CD14-positive monocyte (primary cell): ENCODE results near the gene CTXN2. TPM values are rescaled to one million over a fixed set of nuclear protein-coding genes. Genes with fewer than 3 reads are reported as not detected.

ENCODE experiments used
- DNase-seq, 3 donors: peaks; one replicate each; pipeline ENCODE4 v3.0.0-alpha.2; 2011 to 2022
- H2AFZ ChIP-seq: 2 replicates; pipeline ENCODE4 v1.6.0; 2012; ENCODE audit warnings: mild to moderate bottlenecking, low read depth, low read length, inconsistent platforms; ENCODE audit not compliant: insufficient read depth, poor library complexity, severe bottlenecking
- H3K27ac ChIP-seq, 2 donors: 1 replicate in 1 of 2; 2 replicates in 1 of 2; pipeline ENCODE4 v1.5.1; 2012 to 2013; ENCODE audit warnings: low read length in 2 of 2, control low read depth in 1 of 2, inconsistent platforms in 1 of 2, low read depth in 1 of 2, mild to moderate bottlenecking in 1 of 2
- H3K27me3 ChIP-seq, 2 donors: one replicate each; pipeline versions ENCODE4 v1.6.0 to v1.6.1; 2011 to 2013; ENCODE audit warnings: low read length in 2 of 2; ENCODE audit not compliant: control insufficient read depth in 2 of 2, insufficient read depth in 2 of 2
- H3K36me3 ChIP-seq, 2 donors: replicated peaks in 1 of 2; 1 replicate in 1 of 2; 2 replicates in 1 of 2; pipeline versions ENCODE4 v1.5.1 to v1.6.1; 2012 to 2013; ENCODE audit warnings: low read length in 2 of 2, control low read depth in 1 of 2, inconsistent platforms in 1 of 2, mild to moderate bottlenecking in 1 of 2; ENCODE audit not compliant: insufficient read depth in 2 of 2, control insufficient read depth in 1 of 2
- H3K4me1 ChIP-seq, 2 donors: 1 replicate in 1 of 2; 2 replicates in 1 of 2; pipeline versions ENCODE4 v1.5.1 to v1.6.1; 2012 to 2013; ENCODE audit warnings: low read length in 2 of 2, control low read depth in 1 of 2, inconsistent platforms in 1 of 2, mild to moderate bottlenecking in 1 of 2, moderate library complexity in 1 of 2; ENCODE audit not compliant: insufficient read depth in 2 of 2, control insufficient read depth in 1 of 2
- H3K4me2 ChIP-seq: replicated peaks from 2 replicates; pipeline ENCODE3; 2012; ENCODE audit warnings: low read length, moderate library complexity, mild to moderate bottlenecking; ENCODE audit not compliant: poor library complexity, severe bottlenecking; ENCODE audit errors: extremely low read depth
- H3K4me3 ChIP-seq, 3 experiments: fragments of 200-600 bp in 1 of 3; sonication (generic) in 1 of 3; replicated peaks in 1 of 3; 1 replicate in 2 of 3; 2 replicates in 1 of 3; pipeline ENCODE4 v1.5.1; 2011 to 2013; ENCODE audit warnings: low read length in 3 of 3, mild to moderate bottlenecking in 3 of 3, control low read depth in 2 of 3, low read depth in 2 of 3, inconsistent platforms in 1 of 3, moderate library complexity in 1 of 3
- H3K79me2 ChIP-seq: 2 replicates; pipeline ENCODE4 v1.6.0; 2012; ENCODE audit warnings: mild to moderate bottlenecking, control low read depth, inconsistent platforms, low read length, moderate library complexity; ENCODE audit not compliant: insufficient read depth
- H3K9ac ChIP-seq: 2 replicates; pipeline ENCODE4 v1.6.0; 2017; ENCODE audit warnings: low read length, mild to moderate bottlenecking; ENCODE audit not compliant: insufficient read depth, poor library complexity, severe bottlenecking
- H3K9me3 ChIP-seq, 2 donors: replicated peaks in 1 of 2; 1 replicate in 1 of 2; 2 replicates in 1 of 2; pipeline versions ENCODE4 v1.5.1 to v1.6.1; 2012 to 2013; ENCODE audit warnings: low read length in 2 of 2, control low read depth in 1 of 2; ENCODE audit not compliant: control insufficient read depth in 1 of 2, insufficient read depth in 1 of 2
- H4K20me1 ChIP-seq: 2 replicates; pipeline ENCODE4 v1.6.0; 2012; ENCODE audit warnings: mild to moderate bottlenecking, low read length, control low read depth, moderate library complexity; ENCODE audit not compliant: insufficient read depth
- H3K27ac Mint-ChIP-seq, 7 donors: one replicate each; pipeline ENCODE4 v1.8.0; 2020; ENCODE audit warnings: mild to moderate bottlenecking in 7 of 7, mixed read lengths in 7 of 7, moderate library complexity in 6 of 7, inconsistent platforms in 2 of 7
- H3K27me3 Mint-ChIP-seq, 3 donors: one replicate each; pipeline ENCODE4 v1.8.0; 2021 to 2022; ENCODE audit warnings: low read depth in 3 of 3, mild to moderate bottlenecking in 3 of 3, mixed read lengths in 3 of 3, moderate library complexity in 3 of 3, inconsistent platforms in 1 of 3
- H3K36me3 Mint-ChIP-seq, 2 donors: one replicate each; pipeline ENCODE4 v1.8.0; 2020; ENCODE audit warnings: mixed read lengths in 2 of 2, inconsistent platforms in 1 of 2, mild to moderate bottlenecking in 1 of 2
- H3K4me1 Mint-ChIP-seq: one replicate; pipeline ENCODE4 v1.8.0; 2020; ENCODE audit warnings: mild to moderate bottlenecking, mixed read lengths
- H3K4me3 Mint-ChIP-seq, 2 donors: one replicate each; pipeline ENCODE4 v1.8.0; 2020; ENCODE audit warnings: mild to moderate bottlenecking in 2 of 2, mixed read lengths in 2 of 2, moderate library complexity in 1 of 2
- H3K9me3 Mint-ChIP-seq, 7 donors: one replicate each; pipeline ENCODE4 v1.8.0; 2020 to 2022; ENCODE audit warnings: mixed read lengths in 7 of 7, mild to moderate bottlenecking in 6 of 7, moderate library complexity in 6 of 7, inconsistent platforms in 2 of 7
- CTCF ChIP-seq: fragments of 200-600 bp; IDR thresholded peaks from one replicate; pipeline ENCODE4 v1.8.0; 2022; ENCODE audit warnings: antibody characterized with exemption, mild to moderate bottlenecking
- WGBS: methylation state at CpG from one replicate; pipeline ENCODE4 v1.1.5; 2013; ENCODE audit warnings: missing lambda C conversion rate; ENCODE audit not compliant: insufficient coverage; 5-methylcytosine and 5-hydroxymethylcytosine counted together
- intact Hi-C, 2 donors: fragments of 100-400 bp; cut with micrococcal nuclease; formaldehyde crosslinking; loops; one replicate each; pipeline versions ENCODE4 v1.15.0 to v1.15.1; 2023
- polyA plus RNA-seq, 3 donors: library from polyadenylated mRNA; depleted of rRNA in 1 of 3; unstranded in 2 of 3; stranded (reverse) in 1 of 3; fragments of 300-500 nt in 2 of 3; fragments of >200 nt in 1 of 3; fragmentation: Illumina TruSeq in 2 of 3; gene quantifications; 1 replicate in 2 of 3; 2 replicates in 1 of 3; pipeline ENCODE4 v1.2.3, GENCODE V29; 2012 to 2021

CTXN2 gene
- polyA plus RNA-seq, 3 donors = not detected

- H3K27ac Mint-ChIP-seq = no peak overlapping the region
- no peaks in the 10 kb centered on the region for H3K79me2 ChIP-seq
- H3K27me3 ChIP-seq = no peaks in the 10 kb centered on the region
- H2AFZ ChIP-seq = no peak overlapping the region
- H3K4me1 ChIP-seq = no peaks in the 10 kb centered on the region
- no peaks in the 10 kb centered on the region for H3K4me1 Mint-ChIP-seq
- intact Hi-C loops = no loop called here
- H3K9ac ChIP-seq = no peak overlapping the region
- no peaks in the 10 kb centered on the region for H3K36me3 Mint-ChIP-seq
- H4K20me1 ChIP-seq = no peaks in the 10 kb centered on the region
- no peaks in the 10 kb centered on the region for H3K9me3 ChIP-seq
- H3K27me3 Mint-ChIP-seq = no peaks in the 10 kb centered on the region
- no peak for TF ChIP-seq CTCF
- DNase-seq = no peak
- H3K9me3 Mint-ChIP-seq = peaks cover 0 to 10% (median 5%) of the 10 kb centered on the region in 7 donors
- WGBS = no CpG with 5 or more reads among the region's 1 CpG
- no peak overlapping the region for H3K4me3 ChIP-seq
- H3K27ac ChIP-seq = no peak overlapping the region
- H3K4me2 ChIP-seq = no peak overlapping the region
- H3K36me3 ChIP-seq = no peaks in the 10 kb centered on the region
- no peak overlapping the region for H3K4me3 Mint-ChIP-seq
Measured at GRCh38 chr15:48170981-48171380, 20.5 kb upstream of the CTXN2 start.

- Histone ChIP-seq H3K9ac (no peak overlapping the region), H3K36me3 (no peaks in the 10 kb centered on the region), H3K9me3 (peaks cover 0 to 6% of the 10 kb centered on the region in 2 donors), H4K20me1 (no peaks in the 10 kb centered on the region), H3K4me3 (no peak overlapping the region), H3K79me2 (no peaks in the 10 kb centered on the region), H3K4me2 (no peak overlapping the region), H3K27me3 (peaks cover 25 to 26% of the 10 kb centered on the region in 2 donors), H2AFZ (no peak overlapping the region), H3K27ac (no peak overlapping the region), H3K4me1 (peaks cover 4 to 13% of the 10 kb centered on the region in 2 donors)
- H3K4me1 Mint-ChIP-seq = peaks cover 7% of the 10 kb centered on the region
- peaks cover 0 to 3% of the 10 kb centered on the region in 2 donors for H3K36me3 Mint-ChIP-seq
- peaks cover 0 to 10% (median 5%) of the 10 kb centered on the region in 7 donors for H3K9me3 Mint-ChIP-seq
- DNase-seq = no peak
- no CpG with 5 or more reads among the region's 3 CpGs for WGBS
- peaks cover 20 to 29% (median 24%) of the 10 kb centered on the region in 3 donors for H3K27me3 Mint-ChIP-seq
- no peak overlapping the region for H3K4me3 Mint-ChIP-seq
- H3K27ac Mint-ChIP-seq = no peak overlapping the region
- no peak for TF ChIP-seq CTCF
- intact Hi-C loops = no loop called here
Measured at GRCh38 chr15:48175126-48175525, 16.3 kb upstream of the CTXN2 start.
